ENCODE measurements around the gene RACK1. TPM values are rescaled to one million over a fixed set of nuclear protein-coding genes. Genes with fewer than 3 reads are reported as not detected.

The RACK1 gene
- total and polyA plus RNA-seq, 2 of the 13 experiments (the other 11 are each of a cell fraction or from before 2014, with no cell fraction given): 2,514 to 6,141 TPM

- TF ChIP-seq, protein P1, sequence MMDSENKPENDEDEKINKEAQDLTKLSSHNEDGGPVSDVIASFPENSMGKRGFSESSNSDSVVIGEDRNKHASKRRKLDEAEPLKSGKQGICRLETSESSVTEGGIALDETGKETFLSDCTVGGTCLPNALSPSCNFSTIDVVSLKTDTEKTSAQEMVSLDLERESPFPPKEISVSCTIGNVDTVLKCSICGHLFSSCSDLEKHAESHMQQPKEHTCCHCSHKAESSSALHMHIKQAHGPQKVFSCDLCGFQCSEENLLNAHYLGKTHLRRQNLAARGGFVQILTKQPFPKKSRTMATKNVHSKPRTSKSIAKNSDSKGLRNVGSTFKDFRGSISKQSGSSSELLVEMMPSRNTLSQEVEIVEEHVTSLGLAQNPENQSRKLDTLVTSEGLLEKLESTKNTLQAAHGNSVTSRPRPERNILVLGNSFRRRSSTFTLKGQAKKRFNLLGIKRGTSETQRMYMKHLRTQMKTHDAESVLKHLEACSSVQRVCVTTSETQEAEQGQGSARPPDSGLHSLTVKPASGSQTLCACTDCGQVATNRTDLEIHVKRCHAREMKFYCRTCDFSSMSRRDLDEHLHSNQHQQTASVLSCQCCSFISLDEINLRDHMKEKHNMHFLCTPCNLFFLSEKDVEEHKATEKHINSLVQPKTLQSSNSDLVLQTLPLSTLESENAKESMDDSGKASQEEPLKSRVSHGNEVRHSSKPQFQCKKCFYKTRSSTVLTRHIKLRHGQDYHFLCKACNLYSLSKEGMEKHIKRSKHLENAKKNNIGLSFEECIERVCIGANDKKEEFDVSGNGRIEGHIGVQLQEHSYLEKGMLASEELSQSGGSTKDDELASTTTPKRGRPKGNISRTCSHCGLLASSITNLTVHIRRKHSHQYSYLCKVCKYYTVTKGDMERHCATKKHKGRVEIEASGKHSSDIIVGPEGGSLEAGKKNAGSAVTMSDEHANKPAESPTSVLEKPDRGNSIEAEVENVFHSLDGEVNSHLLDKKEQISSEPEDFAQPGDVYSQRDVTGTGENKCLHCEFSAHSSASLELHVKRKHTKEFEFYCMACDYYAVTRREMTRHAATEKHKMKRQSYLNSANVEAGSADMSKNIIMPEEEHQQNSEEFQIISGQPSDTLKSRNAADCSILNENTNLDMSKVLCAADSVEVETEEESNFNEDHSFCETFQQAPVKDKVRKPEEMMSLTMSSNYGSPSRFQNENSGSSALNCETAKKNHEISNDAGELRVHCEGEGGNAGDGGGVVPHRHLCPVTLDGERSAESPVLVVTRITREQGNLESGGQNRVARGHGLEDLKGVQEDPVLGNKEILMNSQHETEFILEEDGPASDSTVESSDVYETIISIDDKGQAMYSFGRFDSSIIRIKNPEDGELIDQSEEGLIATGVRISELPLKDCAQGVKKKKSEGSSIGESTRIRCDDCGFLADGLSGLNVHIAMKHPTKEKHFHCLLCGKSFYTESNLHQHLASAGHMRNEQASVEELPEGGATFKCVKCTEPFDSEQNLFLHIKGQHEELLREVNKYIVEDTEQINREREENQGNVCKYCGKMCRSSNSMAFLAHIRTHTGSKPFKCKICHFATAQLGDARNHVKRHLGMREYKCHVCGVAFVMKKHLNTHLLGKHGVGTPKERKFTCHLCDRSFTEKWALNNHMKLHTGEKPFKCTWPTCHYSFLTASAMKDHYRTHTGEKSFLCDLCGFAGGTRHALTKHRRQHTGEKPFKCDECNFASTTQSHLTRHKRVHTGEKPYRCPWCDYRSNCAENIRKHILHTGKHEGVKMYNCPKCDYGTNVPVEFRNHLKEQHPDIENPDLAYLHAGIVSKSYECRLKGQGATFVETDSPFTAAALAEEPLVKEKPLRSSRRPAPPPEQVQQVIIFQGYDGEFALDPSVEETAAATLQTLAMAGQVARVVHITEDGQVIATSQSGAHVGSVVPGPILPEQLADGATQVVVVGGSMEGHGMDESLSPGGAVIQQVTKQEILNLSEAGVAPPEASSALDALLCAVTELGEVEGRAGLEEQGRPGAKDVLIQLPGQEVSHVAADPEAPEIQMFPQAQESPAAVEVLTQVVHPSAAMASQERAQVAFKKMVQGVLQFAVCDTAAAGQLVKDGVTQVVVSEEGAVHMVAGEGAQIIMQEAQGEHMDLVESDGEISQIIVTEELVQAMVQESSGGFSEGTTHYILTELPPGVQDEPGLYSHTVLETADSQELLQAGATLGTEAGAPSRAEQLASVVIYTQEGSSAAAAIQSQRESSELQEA (CRISPR knock-in tag; IDR thresholded peaks at IDR 0.05; ENCODE audit: not compliant biosample characterization): no peak
- no peak for TF ChIP-seq PTBP1 (IDR thresholded peaks at IDR 0.05; ENCODE audit: low read depth, low read length, poor library complexity, severe bottlenecking)
- peak; percentile 95 for TF ChIP-seq HDAC1 (CRISPR knock-in tag; IDR thresholded peaks at IDR 0.05)
- peak; percentile 63; the same call in 1 of the 2 replicates for TF ChIP-seq SRY (CRISPR knock-in tag; IDR thresholded peaks at IDR 0.05)
- peak; percentile 82 for TF ChIP-seq YEATS4 (CRISPR knock-in tag; IDR thresholded peaks at IDR 0.05; ENCODE audit: borderline replicate concordance)
- TF ChIP-seq ZNF274 (CRISPR knock-in tag; IDR thresholded peaks at IDR 0.05): peak; percentile 30; the same call in 1 of the 2 replicates
- no peak for TF ChIP-seq ZNF282 (IDR thresholded peaks at IDR 0.05; ENCODE audit: partially characterized antibody)
- TF ChIP-seq ZNF124 (CRISPR knock-in tag; IDR thresholded peaks at IDR 0.05): no peak
- TF ChIP-seq, protein P2, sequence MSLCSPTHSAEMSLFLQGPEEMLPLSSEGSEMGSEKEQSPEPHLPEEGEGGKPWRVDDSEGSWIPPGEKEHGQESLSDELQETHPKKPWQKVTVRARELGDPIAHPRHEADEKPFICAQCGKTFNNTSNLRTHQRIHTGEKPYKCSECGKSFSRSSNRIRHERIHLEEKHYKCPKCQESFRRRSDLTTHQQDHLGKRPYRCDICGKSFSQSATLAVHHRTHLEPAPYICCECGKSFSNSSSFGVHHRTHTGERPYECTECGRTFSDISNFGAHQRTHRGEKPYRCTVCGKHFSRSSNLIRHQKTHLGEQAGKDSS (CRISPR knock-in tag; IDR thresholded peaks at IDR 0.05; ENCODE audit: borderline replicate concordance, low read depth): peak; percentile 80; the same call in 1 of the 2 replicates
- TF ChIP-seq KDM4B (CRISPR knock-in tag; IDR thresholded peaks at IDR 0.05): 0 out of 2 replicates have a peak, but pooled peaks have one; percentile 67
- TF ChIP-seq, protein P3, sequence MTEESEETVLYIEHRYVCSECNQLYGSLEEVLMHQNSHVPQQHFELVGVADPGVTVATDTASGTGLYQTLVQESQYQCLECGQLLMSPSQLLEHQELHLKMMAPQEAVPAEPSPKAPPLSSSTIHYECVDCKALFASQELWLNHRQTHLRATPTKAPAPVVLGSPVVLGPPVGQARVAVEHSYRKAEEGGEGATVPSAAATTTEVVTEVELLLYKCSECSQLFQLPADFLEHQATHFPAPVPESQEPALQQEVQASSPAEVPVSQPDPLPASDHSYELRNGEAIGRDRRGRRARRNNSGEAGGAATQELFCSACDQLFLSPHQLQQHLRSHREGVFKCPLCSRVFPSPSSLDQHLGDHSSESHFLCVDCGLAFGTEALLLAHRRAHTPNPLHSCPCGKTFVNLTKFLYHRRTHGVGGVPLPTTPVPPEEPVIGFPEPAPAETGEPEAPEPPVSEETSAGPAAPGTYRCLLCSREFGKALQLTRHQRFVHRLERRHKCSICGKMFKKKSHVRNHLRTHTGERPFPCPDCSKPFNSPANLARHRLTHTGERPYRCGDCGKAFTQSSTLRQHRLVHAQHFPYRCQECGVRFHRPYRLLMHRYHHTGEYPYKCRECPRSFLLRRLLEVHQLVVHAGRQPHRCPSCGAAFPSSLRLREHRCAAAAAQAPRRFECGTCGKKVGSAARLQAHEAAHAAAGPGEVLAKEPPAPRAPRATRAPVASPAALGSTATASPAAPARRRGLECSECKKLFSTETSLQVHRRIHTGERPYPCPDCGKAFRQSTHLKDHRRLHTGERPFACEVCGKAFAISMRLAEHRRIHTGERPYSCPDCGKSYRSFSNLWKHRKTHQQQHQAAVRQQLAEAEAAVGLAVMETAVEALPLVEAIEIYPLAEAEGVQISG (CRISPR knock-in tag; IDR thresholded peaks at IDR 0.05): peak; percentile 99
- TF ChIP-seq POLR2AphosphoS2 (IDR thresholded peaks at IDR 0.05; ENCODE audit: low read depth, low read length): no peak
- TF ChIP-seq KLF13 (CRISPR knock-in tag; IDR thresholded peaks at IDR 0.05): 0 out of 2 replicates have a peak, but pooled peaks have one; percentile 80
- TF ChIP-seq CBFB (CRISPR knock-in tag; IDR thresholded peaks at IDR 0.05): peak; percentile 60
- TF ChIP-seq CHD2 (IDR thresholded peaks at IDR 0.05; ENCODE audit: low read depth, low read length): 0 out of 2 replicates have a peak, but pooled peaks have one; percentile 48
- TF ChIP-seq, protein P4, sequence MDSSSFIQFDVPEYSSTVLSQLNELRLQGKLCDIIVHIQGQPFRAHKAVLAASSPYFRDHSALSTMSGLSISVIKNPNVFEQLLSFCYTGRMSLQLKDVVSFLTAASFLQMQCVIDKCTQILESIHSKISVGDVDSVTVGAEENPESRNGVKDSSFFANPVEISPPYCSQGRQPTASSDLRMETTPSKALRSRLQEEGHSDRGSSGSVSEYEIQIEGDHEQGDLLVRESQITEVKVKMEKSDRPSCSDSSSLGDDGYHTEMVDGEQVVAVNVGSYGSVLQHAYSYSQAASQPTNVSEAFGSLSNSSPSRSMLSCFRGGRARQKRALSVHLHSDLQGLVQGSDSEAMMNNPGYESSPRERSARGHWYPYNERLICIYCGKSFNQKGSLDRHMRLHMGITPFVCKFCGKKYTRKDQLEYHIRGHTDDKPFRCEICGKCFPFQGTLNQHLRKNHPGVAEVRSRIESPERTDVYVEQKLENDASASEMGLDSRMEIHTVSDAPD (CRISPR knock-in tag; IDR thresholded peaks at IDR 0.05): peak; percentile 62; the same call in 1 of the 2 replicates
These were observed 20.5 kb downstream of the RACK1 start, which contains the start of gene TRIM41 (continued) for GRCh38 chr5:181223058-181223728.

Measured in HepG2 (cell line).